Subcutaneous adipose tissue (tissue), 4 donors: ENCODE data around the gene SEC31A. TPM values are rescaled to one million over a fixed set of nuclear protein-coding genes. Genes with fewer than 3 reads are reported as not detected.

Experiments used
- CTCF ChIP-seq: fragments of 450-650 bp; IDR thresholded peaks from one replicate; pipeline ENCODE4 v1.5.1; 2016; ENCODE audit warnings: low read depth, mild to moderate bottlenecking, control low read depth, antibody characterized with exemption, moderate library complexity
- total RNA-seq, 4 donors: library from RNA; depleted of rRNA; stranded (reverse); fragments of >200 nt; gene quantifications; one replicate each; pipeline ENCODE4 v1.1.0, GENCODE V29; 2016

The SEC31A gene
- total RNA-seq, 4 donors from 2014 or later, result 178 to 276 (median 203) TPM

GRCh38 chr4:82801910-82802521, 88.9 kb downstream of the SEC31A start:
- TF ChIP-seq CTCF, result no peak

- no peak for TF ChIP-seq CTCF
Measured at GRCh38 chr4:82799006-82799881, 91.7 kb downstream of the SEC31A start.

DNA sequence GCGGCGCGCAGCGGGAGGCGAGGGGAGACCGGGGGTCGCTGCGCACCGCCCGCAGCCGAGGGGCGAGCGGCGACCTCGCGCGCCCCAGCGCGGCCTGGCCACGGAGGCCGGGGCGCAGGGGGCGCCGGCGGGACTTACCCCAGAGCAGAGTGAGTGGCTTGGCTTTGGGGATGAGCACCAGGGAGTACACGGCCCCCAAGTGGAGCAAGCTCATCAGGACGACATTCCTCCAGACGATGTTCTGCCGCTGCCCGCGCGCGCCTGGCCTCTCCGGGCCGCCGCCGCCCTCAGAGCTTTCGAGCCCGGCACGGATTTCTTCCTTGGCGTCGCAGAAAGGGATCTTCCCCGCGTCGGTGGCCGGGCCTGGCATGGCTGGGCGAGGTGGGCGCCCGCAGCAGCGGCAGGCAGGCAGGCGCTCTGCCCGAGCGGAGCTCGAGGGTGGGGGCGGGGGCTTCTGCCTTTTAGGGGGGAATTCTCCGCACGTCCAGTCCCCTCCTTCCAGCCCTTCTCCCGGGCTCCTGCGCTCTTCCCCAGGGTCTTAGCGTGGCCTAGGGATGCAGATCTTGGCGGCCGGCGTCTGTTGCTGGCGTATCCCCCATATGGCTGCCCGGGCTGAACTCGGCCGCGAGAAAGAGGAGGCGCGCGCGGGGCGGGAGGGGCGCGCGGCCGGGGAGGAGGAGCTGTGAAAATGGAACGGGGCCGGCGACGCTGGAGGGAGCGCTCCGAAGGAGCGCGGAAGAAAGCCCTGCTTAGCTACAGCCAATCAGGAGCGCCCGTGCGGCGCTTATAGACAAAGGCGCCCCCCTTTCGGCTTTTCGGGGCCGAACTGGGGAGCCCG, 92.6 kb downstream of the SEC31A start, which contains the start of gene SCD5:
Gene SCD5, minus strand, starts transcription at position 629 of the 838 bp plus-strand sequence. Its CDS starts 259 bp downstream, at position 370.
- no peak for TF ChIP-seq CTCF

DNA sequence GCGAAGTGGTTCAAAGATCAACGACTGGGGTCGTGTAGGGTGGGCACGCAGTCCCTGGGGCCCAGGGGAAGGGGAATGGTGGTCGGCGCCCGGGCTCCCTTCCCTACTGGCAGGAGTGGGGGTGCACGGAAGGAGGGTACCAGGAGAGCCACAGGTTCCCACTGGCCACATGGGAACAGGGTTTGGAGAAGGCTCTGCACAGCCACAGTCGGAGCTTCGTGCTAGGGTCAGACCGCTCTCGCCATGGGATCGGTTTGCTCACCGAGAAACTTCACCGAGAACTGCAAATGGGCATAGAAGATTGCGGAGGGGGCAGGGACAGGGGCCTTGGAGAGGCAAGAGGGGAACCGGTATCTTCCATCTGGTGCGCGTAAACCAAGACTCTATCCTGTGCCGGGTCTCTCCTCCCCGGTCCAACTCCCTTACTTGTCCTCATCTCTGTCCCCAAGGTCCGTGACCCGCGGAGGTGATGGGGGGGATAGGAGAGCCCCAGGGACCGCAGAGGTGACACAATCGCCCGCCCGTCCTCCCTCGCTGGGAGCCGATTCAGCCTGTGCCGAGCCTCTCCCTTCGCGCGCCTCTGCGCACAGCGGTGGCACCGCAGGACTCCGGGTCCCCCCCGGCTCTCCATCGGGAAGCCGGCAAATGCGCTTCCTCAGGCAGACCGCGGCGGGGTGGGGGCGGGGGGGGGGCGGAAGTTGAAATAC, 93.4 kb downstream of the SEC31A start:
- no peak for TF ChIP-seq CTCF

- no peak for TF ChIP-seq CTCF
Measured at GRCh38 chr4:82797040-82797404, 93.9 kb downstream of the SEC31A start.

DNA sequence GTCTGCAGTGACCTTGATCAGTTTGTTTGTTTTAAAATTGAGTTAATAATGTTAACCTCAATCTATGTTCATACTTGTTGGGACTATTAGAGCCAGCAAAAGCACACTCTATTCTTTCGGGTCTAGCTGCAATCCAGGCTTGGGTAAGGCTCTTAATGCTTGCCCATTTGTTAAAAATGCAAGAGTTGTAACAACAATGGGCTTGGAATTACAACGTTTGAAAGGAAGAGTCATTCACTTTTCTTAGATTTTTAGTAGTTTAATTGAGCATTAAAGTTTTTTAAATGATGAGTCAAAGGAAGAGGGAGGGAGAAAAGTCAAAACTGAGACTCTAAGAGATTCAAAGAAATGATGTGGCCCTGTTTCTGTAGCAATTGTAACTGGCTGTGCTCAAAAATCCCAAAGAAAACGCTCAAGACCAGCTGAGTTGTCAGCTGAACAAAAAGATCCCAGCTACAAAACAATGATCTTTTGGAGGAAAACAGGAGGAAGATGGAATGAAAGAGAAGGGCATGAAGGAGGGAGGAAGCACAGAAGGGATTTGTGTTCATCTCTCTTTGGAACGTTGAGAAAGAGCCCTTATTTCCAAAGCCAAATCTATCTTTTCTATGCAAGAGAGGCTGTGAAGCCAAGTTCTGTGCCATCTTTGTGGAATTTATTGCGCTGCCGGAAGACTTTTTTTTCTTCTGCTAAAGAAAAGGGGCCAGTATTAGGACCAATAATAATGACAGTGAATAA, 97.9 kb downstream of the SEC31A start:
- TF ChIP-seq CTCF, result no peak
